ENCODE data around the gene FBXL19.
A peak's percentile ranks its signal among the peaks of the same experiment; 100 is the strongest.

The FBXL19 gene

GRCh38 chr16:30895627-30896260, 27.6 kb upstream of the FBXL19 start:
- no peak for DNase-seq

- peak; percentile 24 for DNase-seq
Measured at GRCh38 chr16:30896261-30896888, 27.0 kb upstream of the FBXL19 start, which contains the start of gene CTF1. TSS of gene CTF1 (plus strand) at chr16:30896614. CDS start at chr16:30896644, 30 bp downstream.

- DNase-seq, result peak; percentile 84
Measured at GRCh38 chr16:30896889-30897733, 26.3 kb upstream of the FBXL19 start.

DNA sequence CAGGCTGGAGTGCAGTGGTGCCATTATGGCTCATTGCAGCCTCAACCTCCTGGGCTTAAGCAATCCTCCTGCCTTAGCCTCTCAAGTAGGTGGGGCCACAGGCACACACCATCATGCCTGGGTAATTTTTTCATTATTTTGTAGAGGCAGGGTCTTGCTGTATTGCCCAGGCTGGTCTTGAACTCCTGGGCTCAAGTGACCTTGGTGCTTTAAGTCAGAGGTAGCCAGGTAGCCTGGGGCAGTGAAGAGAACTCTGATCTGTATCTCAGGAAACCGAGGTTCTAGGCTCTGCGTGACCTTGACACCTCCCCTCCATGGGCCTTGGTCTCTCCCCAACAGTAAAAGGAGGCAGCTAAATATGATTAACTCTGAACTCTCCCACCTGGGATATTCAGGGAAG, 23.6 kb upstream of the FBXL19 start:
- DNase-seq, result no peak

DNA sequence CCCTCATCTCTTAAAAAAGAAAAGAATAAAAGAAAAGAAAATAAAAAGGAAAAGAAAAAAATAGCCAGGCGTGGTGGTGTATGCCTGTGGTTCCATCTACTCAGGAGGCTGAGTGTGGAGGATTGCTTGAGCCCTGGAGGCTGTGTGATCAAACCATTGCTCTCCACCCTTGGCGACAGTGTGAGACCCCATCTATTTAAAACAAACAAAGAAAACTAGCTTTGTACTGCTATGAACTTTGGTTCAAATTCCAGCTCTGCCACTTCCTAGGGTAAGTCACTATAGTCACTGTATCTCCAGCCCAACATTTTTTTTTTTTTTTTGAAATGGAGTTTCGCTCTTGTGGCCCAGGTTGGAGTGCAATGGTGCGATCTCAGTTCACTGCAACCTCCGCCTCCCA, 22.8 kb upstream of the FBXL19 start:
- DNase-seq, result no peak

GRCh38 chr16:30901201-30902028, 22.0 kb upstream of the FBXL19 start:
- DNase-seq, result no peak

DNA sequence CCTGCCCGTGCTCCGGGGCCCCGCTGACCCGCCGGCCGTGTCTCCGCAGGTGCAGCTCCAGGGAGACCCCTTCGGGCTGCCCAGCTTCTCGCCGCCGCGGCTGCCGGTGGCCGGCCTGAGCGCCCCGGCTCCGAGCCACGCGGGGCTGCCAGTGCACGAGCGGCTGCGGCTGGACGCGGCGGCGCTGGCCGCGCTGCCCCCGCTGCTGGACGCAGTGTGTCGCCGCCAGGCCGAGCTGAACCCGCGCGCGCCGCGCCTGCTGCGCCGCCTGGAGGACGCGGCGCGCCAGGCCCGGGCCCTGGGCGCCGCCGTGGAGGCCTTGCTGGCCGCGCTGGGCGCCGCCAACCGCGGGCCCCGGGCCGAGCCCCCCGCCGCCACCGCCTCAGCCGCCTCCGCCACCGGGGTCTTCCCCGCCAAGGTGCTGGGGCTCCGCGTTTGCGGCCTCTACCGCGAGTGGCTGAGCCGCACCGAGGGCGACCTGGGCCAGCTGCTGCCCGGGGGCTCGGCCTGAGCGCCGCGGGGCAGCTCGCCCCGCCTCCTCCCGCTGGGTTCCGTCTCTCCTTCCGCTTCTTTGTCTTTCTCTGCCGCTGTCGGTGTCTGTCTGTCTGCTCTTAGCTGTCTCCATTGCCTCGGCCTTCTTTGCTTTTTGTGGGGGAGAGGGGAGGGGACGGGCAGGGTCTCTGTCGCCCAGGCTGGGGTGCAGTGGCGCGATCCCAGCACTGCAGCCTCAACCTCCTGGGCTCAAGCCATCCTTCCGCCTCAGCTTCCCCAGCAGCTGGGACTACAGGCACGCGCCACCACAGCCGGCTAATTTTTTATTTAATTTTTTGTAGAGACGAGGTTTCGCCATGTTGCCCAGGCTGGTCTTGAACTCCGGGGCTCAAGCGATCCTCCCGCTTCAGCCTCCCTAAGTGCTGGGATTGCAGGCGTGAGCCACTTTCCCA, 21.1 kb upstream of the FBXL19 start:
- DNase-seq, result peak; percentile 40

GRCh38 chr16:30903002-30903401, 20.4 kb upstream of the FBXL19 start:
- no peak for DNase-seq

DNA sequence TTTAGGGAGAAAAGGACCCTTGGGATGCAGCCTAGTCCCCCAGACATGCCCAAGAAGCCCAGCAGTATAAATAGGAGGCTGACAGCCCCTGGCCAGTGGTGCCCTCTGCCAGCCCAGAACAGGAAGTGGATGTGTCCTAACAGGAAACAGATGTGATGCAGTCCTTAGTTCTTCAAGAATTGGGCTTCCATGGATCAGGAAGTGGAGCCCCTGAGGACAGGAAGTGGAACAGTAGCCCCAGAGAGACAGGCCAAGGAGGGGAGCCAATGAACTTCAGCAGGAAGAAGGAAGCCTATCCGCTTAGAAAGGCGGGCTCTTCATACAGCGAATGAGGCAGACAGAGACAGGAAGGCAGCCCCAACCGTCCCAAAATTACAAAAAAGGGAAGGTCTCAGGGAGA, 19.8 kb upstream of the FBXL19 start:
- DNase-seq, result no peak

- DNase-seq, result no peak
Measured at GRCh38 chr16:30904114-30904780, 19.1 kb upstream of the FBXL19 start.

- DNase-seq, result no peak
Measured at GRCh38 chr16:30907064-30907463, 16.3 kb upstream of the FBXL19 start.

DNA sequence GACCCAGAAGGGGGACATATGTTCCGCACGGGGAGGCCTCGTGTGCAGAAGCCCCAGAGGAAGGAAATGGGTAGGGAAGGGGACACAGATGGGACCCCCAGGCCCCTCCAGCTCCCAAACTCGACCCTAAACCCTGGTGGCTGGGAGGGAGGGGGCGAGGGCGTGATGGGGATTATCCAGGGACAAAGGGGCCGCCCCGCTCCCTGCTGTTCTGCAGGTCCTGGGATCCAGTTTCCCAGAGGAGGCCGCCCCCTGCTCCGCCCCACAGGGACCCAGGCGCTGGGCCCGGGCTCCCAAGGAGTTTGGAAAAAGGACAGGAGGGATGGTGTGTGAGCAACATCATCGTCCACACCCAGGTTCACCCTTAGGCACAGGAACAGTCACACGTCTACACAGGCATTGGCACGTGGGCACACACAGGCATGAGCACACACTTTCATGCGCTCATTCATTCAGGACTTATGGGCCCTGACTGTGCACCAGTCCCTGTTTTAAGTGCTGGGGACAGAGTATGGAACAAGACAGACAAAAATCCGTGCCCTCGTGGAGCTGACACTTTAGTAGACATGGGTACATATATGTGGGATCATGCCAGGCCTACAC, 12.8 kb upstream of the FBXL19 start:
- no peak for DNase-seq

DNA sequence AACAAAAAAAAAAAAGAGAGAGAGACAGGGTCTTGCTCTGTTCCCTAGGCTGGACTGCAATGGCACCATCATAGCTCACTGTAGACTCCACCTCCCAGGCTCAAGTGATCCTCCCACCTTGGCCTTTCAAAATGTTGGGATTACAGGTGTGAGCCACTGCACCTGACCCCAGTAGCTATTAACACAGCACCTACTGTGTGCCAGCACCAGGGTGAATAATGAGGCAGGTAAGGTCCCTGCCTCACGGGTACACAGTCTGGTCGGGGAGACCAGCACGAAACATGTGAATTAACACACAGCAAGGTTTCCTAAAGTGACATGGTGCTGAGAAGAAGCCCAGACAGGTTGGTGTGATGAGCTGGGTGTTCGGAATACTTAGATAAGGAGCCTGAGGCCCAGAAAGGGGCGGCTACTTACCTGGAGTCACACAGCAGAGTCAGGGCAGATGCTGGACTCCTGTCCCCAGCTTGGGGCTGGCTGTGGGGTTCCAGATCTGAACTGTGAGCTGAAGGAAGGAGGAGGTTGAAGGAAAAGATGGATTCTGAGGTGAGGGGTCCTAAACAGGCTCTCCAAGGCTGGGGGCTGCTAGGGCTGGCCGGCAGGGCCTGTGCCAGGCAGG, 10.5 kb upstream of the FBXL19 start:
- DNase-seq, result no peak

DNA sequence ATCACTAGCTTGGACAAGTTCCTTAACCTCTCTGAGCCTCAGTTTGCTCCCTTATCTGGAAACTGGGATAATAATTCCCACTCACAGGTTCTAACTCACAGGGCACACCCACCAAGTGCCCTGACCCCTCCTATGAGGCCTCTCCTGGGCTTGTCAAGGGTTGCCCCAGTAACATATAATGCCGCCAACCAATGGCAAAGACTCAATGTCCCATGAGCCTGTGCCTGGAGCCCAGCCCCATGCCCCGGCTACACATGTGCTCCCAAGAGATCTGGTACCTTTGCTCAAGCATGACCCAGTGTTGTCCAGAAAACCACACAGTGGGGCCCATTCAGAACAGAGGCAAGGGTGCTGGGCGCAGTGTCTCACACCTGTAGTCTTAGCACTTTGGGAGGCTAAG, 8.5 kb upstream of the FBXL19 start:
- DNase-seq, result no peak

GRCh38 chr16:30918614-30919013, 4.8 kb upstream of the FBXL19 start:
- no peak for DNase-seq

- DNase-seq, result no peak
Measured at GRCh38 chr16:30920891-30921290, 2.5 kb upstream of the FBXL19 start.

- DNase-seq, result no peak
Measured at GRCh38 chr16:30921459-30921747, 2.0 kb upstream of the FBXL19 start.

DNA sequence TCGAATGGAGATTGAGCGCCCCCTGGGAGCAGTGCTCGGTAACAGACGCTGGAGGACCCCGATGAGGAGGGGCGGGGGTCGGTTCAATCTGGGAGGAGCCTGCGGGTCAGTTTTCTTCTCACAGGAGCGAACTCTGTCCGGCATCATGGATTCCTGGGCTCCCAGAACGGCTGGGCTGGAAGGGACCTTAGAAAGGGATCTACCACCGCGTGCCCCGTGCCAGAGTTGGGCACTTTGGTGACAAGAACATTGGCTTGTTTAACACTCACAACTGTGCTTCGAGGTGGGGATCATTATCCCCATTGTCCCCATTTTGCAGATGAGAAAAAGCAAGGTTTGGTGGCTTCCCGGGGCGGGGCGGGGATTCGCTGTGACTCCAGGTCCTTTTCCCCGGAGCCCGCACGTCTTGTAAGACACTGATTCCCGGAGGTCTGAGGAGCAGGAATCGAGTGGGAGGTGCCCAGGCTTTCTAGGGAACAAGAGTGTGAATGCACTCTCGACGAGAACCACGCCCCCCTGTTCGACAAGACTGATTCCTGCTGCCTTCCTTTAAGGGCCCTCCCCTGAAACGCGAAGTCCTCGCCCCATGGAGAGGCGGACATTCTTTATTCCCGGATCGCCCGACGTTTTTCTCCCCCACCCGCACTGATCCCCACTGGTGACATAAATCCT, 1.5 kb upstream of the FBXL19 start:
- peak; percentile 90 for DNase-seq

DNA sequence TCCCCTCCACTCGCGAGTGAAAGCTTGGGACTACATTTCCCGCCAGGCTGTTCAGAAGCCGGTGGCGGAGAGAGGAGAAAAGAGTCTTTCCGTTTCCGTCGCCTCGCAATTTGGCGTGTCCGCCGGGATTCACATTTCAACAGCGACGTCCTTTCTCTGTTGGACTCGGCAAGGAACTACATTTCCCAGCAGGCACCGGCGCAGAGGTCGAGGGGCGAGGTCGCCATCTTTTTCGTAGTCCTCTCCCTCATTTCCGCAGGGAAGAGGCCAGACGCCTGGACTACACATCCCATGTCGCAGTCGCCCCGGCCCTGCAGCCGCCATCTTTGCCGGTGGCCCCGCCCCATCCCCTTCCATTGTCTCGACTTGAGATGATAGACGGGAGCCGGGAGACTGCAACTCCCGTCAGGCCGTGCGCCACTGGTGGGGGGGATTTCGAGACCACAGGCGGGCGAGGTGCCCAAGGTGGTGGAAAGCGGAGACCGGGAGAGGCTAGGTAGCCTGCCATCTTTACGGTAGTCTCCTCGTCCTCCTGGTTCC, 882 bp upstream of the FBXL19 start:
- peak; percentile 99 for DNase-seq

Measured in NCI-H1436 (cell line).